Left kidney (tissue), 8 donors: ENCODE measurements around the gene FYTTD1. TPM values are rescaled to one million over a fixed set of nuclear protein-coding genes. Genes with fewer than 3 reads are reported as not detected.
A peak's percentile ranks its signal among the peaks of the same experiment; 100 is the strongest.
"Not testable (repeated sequence)": the region's sequence is repeated elsewhere in the genome, so short reads cannot be mapped to it uniquely, and the experiment has no call there.

ENCODE experiments used
- DNase-seq: peaks from one replicate; pipeline ENCODE4 v3.0.0-alpha.2; 2013
- long read RNA-seq, 8 donors: transcript quantifications; one replicate each; lab custom pipeline, GENCODE V29; 2026
- polyA plus RNA-seq: library from polyadenylated mRNA; unstranded; fragments of 120-200 nt; gene quantifications from one replicate; pipeline ENCODE4 v1.2.1, GENCODE V29; 2013; ENCODE audit not compliant: insufficient read length

Gene FYTTD1
- 117 TPM for polyA plus RNA-seq
- long read RNA-seq, donor 1, full-length matches to known transcripts, result 31 of 62 reads
- long read RNA-seq, donor 1, partial matches to known transcripts, result 31 of 62 reads
- long read RNA-seq, donor 1, other reads (novel, unspliced or antisense), result 0 of 62 reads
- long read RNA-seq, donor 2, full-length matches to known transcripts, result 20 of 43 reads
- long read RNA-seq, donor 2, partial matches to known transcripts, result 23 of 43 reads
- long read RNA-seq, donor 2, other reads (novel, unspliced or antisense), result 0 of 43 reads
- long read RNA-seq, donor 3, full-length matches to known transcripts, result 16 of 28 reads
- long read RNA-seq, donor 3, partial matches to known transcripts, result 12 of 28 reads
- long read RNA-seq, donor 3, other reads (novel, unspliced or antisense), result 0 of 28 reads
- long read RNA-seq, donor 4, result 0 reads
- long read RNA-seq, donor 5, full-length matches to known transcripts, result 26 of 37 reads
- long read RNA-seq, donor 5, partial matches to known transcripts, result 11 of 37 reads
- long read RNA-seq, donor 5, other reads (novel, unspliced or antisense), result 0 of 37 reads
- long read RNA-seq, donor 6, full-length matches to known transcripts, result 18 of 45 reads
- long read RNA-seq, donor 6, partial matches to known transcripts, result 27 of 45 reads
- long read RNA-seq, donor 6, other reads (novel, unspliced or antisense), result 0 of 45 reads
- long read RNA-seq, donor 7, full-length matches to known transcripts, result 27 of 103 reads
- long read RNA-seq, donor 7, partial matches to known transcripts, result 76 of 103 reads
- long read RNA-seq, donor 7, other reads (novel, unspliced or antisense), result 0 of 103 reads
- long read RNA-seq, donor 8, full-length matches to known transcripts, result 8 of 16 reads
- long read RNA-seq, donor 8, partial matches to known transcripts, result 8 of 16 reads
- long read RNA-seq, donor 8, other reads (novel, unspliced or antisense), result 0 of 16 reads

GRCh38 chr3:197749601-197750395 is at the start of gene FYTTD1:
Gene FYTTD1, plus strand, starts transcription at chr3:197749883. Its CDS starts 89 bp downstream, at chr3:197749972.
- DNase-seq, result peak; percentile 85

GRCh38 chr3:197700095-197700494 is 49.6 kb upstream of the FYTTD1 start:
- no peak for DNase-seq

- DNase-seq, result no peak
These were observed 47.8 kb upstream of the FYTTD1 start for GRCh38 chr3:197701841-197702240.

- no peak for DNase-seq
These were observed 43.0 kb upstream of the FYTTD1 start for GRCh38 chr3:197706658-197707057.

DNA sequence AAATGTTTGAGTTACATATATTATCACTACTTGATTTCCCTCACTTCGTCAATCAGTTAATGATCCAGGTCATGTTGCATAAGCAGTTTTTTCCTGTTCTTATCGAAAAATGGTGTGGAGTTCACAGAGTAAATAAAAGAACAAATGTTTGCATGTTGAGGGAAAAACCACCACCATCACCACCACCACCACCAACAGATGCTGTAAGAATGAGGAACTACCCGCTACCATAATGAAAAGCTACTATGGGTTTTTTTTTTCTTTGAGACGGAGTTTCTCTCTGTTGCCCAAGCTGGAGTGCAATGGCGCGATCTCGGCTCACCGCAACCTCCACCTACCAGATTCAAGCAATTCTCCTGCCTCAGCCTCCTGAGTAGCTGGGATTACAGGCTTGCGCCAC is 40.5 kb upstream of the FYTTD1 start:
- DNase-seq, result no peak

- DNase-seq, result not testable (repeated sequence)
These were observed 38.7 kb upstream of the FYTTD1 start for GRCh38 chr3:197710965-197711364.

GRCh38 chr3:197711973-197712707 is 37.5 kb upstream of the FYTTD1 start:
- DNase-seq, result peak; percentile 74

- no peak for DNase-seq
These were observed 36.2 kb upstream of the FYTTD1 start for GRCh38 chr3:197713477-197713822.

GRCh38 chr3:197714251-197714650 is 35.4 kb upstream of the FYTTD1 start:
- no peak for DNase-seq

- DNase-seq, result no peak
These were observed 30.8 kb upstream of the FYTTD1 start for GRCh38 chr3:197718891-197719290.

GRCh38 chr3:197720694-197721093 is 29.0 kb upstream of the FYTTD1 start:
- no peak for DNase-seq

DNA sequence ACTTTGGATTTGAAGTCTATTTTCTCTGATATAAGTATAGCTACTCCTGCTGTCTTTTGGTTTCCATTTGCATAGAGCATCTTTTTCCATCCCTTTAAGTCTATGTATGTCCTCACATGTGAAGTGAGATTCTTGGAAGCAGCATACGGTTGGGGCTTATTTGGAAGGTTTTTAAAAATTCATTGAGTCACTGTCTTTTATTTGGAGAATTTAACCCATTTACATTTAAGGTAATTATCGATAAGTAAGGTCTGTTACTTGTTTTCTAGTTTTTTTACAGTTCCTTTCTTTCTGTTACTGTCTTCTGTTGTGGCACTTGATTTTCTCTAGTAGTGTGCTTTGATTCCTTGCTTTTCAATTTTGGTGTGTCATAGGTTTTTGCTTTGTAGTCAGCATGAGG is 26.9 kb upstream of the FYTTD1 start:
- DNase-seq, result no peak

DNA sequence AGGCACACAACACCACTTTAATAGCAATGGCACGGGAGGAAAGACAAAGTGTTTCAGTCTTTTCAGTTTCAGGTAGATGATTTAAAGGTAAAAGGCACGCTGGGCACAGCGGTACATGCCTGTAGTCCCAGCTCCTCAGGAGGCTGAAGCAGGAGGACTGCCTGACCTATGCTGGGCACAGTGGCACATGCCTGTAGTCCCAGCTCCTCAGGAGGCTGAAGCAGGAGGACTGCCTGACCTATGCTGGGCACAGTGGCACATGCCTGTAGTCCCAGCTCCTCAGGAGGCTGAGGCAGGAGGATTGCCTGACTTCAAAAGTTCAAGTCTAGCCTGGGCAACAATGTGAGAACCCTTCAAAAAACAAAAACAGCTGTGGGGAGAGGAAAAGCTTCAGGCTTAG is 21.8 kb upstream of the FYTTD1 start:
- not testable (repeated sequence) for DNase-seq

GRCh38 chr3:197728487-197728886 is 21.2 kb upstream of the FYTTD1 start:
- DNase-seq, result no peak

- DNase-seq, result no peak
These were observed 19.5 kb upstream of the FYTTD1 start for GRCh38 chr3:197730200-197730599.

DNA sequence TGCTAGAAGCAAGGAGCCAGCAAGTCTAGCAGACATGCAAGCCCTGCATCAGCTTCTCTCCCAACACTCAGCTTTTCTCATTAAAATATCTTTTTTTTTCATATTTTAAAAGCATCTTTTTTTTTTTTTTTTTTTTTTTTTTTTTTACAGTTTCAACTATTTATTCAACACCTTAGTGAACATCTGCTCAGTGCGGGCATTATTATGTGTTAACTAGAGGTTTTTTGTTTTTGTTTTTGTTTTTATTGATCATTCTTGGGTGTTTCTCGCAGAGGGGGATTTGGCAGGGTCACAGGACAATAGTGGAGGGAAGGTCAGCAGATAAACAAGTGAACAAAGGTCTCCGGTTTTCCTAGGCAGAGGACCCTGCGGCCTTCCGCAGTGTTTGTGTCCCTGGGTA is 18.9 kb upstream of the FYTTD1 start:
- DNase-seq, result not testable (repeated sequence)

- not testable (repeated sequence) for DNase-seq
These were observed 18.2 kb upstream of the FYTTD1 start for GRCh38 chr3:197731483-197731882.

DNA sequence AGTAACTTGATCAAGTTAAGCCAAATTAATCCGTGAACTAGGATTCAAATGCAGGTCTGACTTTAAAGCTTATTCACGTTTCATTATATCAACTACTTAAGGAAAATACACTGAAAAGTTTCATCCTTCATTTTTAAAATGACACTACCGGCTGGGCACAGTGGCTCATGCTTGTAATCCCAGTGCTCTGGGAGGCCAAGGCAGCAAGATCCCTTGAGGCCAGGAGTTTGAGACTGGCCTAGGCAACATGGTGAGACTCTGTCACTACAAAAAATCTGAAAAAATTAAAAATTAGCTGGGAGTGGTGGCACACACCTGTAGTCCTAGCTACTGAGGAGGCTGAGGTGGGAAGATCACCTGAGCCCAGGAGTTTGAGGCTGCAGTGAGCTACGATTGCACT is 16.6 kb upstream of the FYTTD1 start:
- no peak for DNase-seq

GRCh38 chr3:197734667-197735318 is 14.9 kb upstream of the FYTTD1 start:
- DNase-seq, result no peak

GRCh38 chr3:197736010-197736490 is 13.6 kb upstream of the FYTTD1 start:
- DNase-seq, result no peak
